ENCODE results near the gene TMEM185A. TPM values are rescaled to one million over a fixed set of nuclear protein-coding genes. Genes with fewer than 3 reads are reported as not detected.
"Not testable (repeated sequence)": the region's sequence is repeated elsewhere in the genome, so short reads cannot be mapped to it uniquely, and the experiment has no call there.

Gene TMEM185A
- total RNA-seq, 4 donors from 2014 or later = 2.2 to 26.8 (median 12.0) TPM

DNA sequence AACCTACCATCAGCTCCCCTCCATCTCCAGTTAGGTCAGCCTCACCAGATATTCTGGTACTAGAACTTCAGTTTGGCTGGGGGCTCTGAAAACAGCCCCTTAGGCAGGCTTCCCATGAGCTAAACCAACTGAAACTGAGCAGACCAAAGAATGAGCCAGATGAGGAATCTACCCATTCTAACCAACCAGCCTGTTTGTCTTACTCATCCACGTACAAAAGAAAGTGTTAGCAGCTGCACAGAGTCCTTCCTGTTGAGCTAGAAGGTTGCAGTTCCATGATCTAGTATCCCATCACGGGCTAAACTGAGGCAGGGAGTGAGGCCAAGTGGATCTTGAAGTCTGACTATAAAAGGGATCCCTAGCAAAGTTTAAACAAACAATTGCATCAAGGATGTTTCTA is 61.8 kb downstream of the TMEM185A start:
- Histone ChIP-seq H3K36me3 (no peaks in the 10 kb centered on the region), H3K27me3 (no peaks in the 10 kb centered on the region), H3K4me3 (no peak overlapping the region), H3K27ac (no peak overlapping the region), H3K4me1 (no peaks in the 10 kb centered on the region), H3K9me3 (no peaks in the 10 kb centered on the region)
- 48% methylated on average over 2 of the region's 2 CpGs; no CpG with 5 or more reads in 1 of the 2 donors for WGBS, 2 donors (ENCODE audit: low coverage in 1 of 2)
- intact Hi-C loops (cut with DNase I; ENCODE audit: low total_unique reads) = no loop called here
- in situ Hi-C loops (cut with MboI; ENCODE audit: low pct_ligation_motif_present in 1 of 4, low pct_unique_long_range_greater_than_20kb in 1 of 4, low sequenced_read_pairs in 3 of 4) = no loop called here
- TF ChIP-seq POLR2AphosphoS5 (IDR thresholded peaks at IDR 0.05) (no peak), POLR2A (IDR thresholded peaks at IDR 0.05) (no peak)
- TF ChIP-seq, protein P1, sequence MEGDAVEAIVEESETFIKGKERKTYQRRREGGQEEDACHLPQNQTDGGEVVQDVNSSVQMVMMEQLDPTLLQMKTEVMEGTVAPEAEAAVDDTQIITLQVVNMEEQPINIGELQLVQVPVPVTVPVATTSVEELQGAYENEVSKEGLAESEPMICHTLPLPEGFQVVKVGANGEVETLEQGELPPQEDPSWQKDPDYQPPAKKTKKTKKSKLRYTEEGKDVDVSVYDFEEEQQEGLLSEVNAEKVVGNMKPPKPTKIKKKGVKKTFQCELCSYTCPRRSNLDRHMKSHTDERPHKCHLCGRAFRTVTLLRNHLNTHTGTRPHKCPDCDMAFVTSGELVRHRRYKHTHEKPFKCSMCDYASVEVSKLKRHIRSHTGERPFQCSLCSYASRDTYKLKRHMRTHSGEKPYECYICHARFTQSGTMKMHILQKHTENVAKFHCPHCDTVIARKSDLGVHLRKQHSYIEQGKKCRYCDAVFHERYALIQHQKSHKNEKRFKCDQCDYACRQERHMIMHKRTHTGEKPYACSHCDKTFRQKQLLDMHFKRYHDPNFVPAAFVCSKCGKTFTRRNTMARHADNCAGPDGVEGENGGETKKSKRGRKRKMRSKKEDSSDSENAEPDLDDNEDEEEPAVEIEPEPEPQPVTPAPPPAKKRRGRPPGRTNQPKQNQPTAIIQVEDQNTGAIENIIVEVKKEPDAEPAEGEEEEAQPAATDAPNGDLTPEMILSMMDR (IDR thresholded peaks at IDR 0.05) = no peak
- DNase-seq = no peak

- intact Hi-C loops (cut with DNase I; ENCODE audit: low total_unique reads) = no loop called here
Observed at GRCh38 chrX:149568701-149569296, 62.8 kb downstream of the TMEM185A start.

DNA sequence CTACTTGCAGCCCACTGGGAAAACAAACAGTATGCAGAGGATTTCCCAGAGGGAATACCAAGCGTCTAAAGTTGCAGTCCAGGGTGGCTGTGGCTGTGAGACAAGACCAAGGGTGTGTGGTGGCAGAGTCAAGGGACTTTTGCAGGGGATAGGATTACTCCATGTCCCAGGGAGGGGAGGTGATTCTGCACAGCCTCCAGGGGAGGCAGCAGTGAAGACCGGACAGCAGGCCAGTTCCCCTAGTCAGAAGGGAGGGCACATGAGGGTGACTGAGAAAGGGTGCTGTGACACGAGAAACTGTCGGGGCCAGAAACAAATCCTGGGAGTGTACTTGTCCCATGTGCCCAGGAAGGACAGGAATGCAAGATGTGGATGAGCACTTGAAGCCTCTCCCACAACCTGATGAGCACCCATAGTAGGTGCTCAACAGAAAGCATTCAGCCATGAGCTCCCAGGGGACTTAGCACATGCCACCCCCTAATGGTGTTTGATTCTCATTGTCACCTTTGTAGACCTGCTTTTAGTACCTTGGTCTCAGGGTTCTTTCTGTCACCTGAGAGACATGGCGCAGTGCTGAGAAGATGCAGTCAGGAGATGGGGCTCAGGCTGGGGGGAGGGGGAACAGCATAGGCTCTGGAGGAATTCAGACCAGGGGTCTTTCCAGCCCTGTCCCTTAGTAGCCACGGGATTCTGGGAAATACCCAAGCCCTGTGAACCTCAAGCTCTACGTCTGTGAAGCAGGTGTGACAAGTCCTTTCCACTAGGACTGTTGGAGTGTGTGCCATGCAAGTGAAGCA is 63.8 kb downstream of the TMEM185A start:
- TF ChIP-seq POLR2AphosphoS5 (IDR thresholded peaks at IDR 0.05) (no peak), EP300 (IDR thresholded peaks at IDR 0.05; ENCODE audit: low read depth) (no peak), POLR2A (IDR thresholded peaks at IDR 0.05) (no peak)
- TF ChIP-seq, protein P1 (IDR thresholded peaks at IDR 0.05) = no peak
- in situ Hi-C loops (cut with MboI; ENCODE audit: low pct_ligation_motif_present in 1 of 4, low pct_unique_long_range_greater_than_20kb in 1 of 4, low sequenced_read_pairs in 3 of 4) = no loop called here
- Histone ChIP-seq H3K4me3 (no peak overlapping the region), H3K36me3 (no peaks in the 10 kb centered on the region), H3K9me3 (no peaks in the 10 kb centered on the region), H3K27me3 (no peaks in the 10 kb centered on the region), H3K27ac (no peak overlapping the region), H3K4me1 (no peaks in the 10 kb centered on the region)
- DNase-seq = no peak
- WGBS, 2 donors (ENCODE audit: low coverage in 1 of 2) = 72% methylated on average over 7 of the region's 7 CpGs; no CpG with 5 or more reads in 1 of the 2 donors
- intact Hi-C loops (cut with DNase I; ENCODE audit: low total_unique reads) = no loop called here

More at GRCh38 chrX:149568701-149569296, 62.8 kb downstream of the TMEM185A start:
- Histone ChIP-seq H3K27ac (no peak overlapping the region), H3K9me3 (no peaks in the 10 kb centered on the region), H3K27me3 (no peaks in the 10 kb centered on the region), H3K4me3 (no peak overlapping the region), H3K4me1 (no peaks in the 10 kb centered on the region), H3K36me3 (no peaks in the 10 kb centered on the region)
- in situ Hi-C loops (cut with MboI; ENCODE audit: low pct_ligation_motif_present in 1 of 4, low pct_unique_long_range_greater_than_20kb in 1 of 4, low sequenced_read_pairs in 3 of 4) = no loop called here
- DNase-seq = no peak
- 70 to 80% methylated on average over 1 to 5 of the region's 5 CpGs for WGBS, 2 donors (ENCODE audit: low coverage in 1 of 2)
- no peak for TF ChIP-seq EP300 (IDR thresholded peaks at IDR 0.05; ENCODE audit: low read depth)
- TF ChIP-seq POLR2A (IDR thresholded peaks at IDR 0.05) = no peak
- TF ChIP-seq, protein P1 (IDR thresholded peaks at IDR 0.05) = no peak

DNA sequence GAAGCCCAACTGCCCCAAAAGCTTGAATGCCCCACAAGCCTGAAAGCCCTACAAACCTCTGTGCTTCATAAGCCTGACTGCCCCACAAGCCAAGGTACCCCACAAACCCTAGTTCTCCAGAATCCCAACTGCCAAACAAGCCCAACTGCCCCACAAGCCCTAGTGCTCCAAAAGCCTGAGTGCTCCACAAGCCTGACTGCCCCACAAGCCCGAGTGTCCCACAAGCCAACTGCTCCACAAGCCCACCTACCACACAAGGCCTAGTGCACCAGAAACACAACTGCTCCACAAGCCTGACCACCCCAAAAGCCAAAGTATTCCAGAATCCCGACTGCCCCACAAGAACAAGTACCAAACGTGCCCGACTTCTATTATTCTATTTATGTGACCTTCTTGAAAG is 68.2 kb downstream of the TMEM185A start:
- in situ Hi-C loops (cut with MboI; ENCODE audit: low pct_ligation_motif_present in 1 of 4, low pct_unique_long_range_greater_than_20kb in 1 of 4, low sequenced_read_pairs in 3 of 4) (no loop called here), intact Hi-C loops (cut with DNase I; ENCODE audit: low total_unique reads) (no loop called here)
- 79 to 94% methylated on average over 3 to 4 of the region's 4 CpGs for WGBS, 2 donors (ENCODE audit: low coverage in 1 of 2)
- Histone ChIP-seq H3K27me3 (no peaks in the 10 kb centered on the region), H3K9me3 (no peaks in the 10 kb centered on the region), H3K27ac (no peak overlapping the region), H3K4me1 (no peaks in the 10 kb centered on the region), H3K4me3 (no peak overlapping the region), H3K36me3 (no peaks in the 10 kb centered on the region)
- DNase-seq = no peak
- TF ChIP-seq POLR2AphosphoS5 (IDR thresholded peaks at IDR 0.05) = no peak
- TF ChIP-seq POLR2A (IDR thresholded peaks at IDR 0.05) = no peak
- TF ChIP-seq, protein P1 (IDR thresholded peaks at IDR 0.05) = no peak
- TF ChIP-seq EP300 (IDR thresholded peaks at IDR 0.05; ENCODE audit: low read depth) = no peak

DNA sequence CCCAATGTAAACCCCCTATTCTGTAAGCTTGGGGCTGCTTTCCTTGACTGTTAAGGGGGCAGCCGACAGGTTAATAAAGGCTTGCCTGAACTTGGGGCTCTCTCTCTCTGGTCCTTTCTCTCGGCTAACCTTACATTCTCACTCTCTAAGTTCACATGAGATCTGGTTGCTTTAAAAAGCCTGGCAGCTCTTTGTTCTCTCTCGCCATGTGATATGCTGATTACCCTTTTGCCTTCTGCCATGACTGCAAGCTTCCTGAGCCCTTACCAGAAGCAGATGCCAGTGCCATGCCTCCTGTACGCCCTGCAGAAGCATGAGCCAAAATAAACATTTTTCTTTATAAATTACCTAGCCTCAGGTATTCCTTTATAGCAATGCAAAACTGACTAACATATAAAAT is 76.3 kb downstream of the TMEM185A start:
- H3K27ac ChIP-seq; H3K4me3 ChIP-seq; DNase-seq; intact Hi-C loops (cut with DNase I; ENCODE audit: low total_unique reads); in situ Hi-C loops (cut with MboI; ENCODE audit: low pct_ligation_motif_present in 1 of 4, low pct_unique_long_range_greater_than_20kb in 1 of 4, low sequenced_read_pairs in 3 of 4); H3K36me3 ChIP-seq; H3K4me1 ChIP-seq; H3K27me3 ChIP-seq; H3K9me3 ChIP-seq: not testable (repeated sequence)
- WGBS, 2 donors (ENCODE audit: low coverage in 1 of 2) = no CpG with 5 or more reads among the region's 4 CpGs

DNA sequence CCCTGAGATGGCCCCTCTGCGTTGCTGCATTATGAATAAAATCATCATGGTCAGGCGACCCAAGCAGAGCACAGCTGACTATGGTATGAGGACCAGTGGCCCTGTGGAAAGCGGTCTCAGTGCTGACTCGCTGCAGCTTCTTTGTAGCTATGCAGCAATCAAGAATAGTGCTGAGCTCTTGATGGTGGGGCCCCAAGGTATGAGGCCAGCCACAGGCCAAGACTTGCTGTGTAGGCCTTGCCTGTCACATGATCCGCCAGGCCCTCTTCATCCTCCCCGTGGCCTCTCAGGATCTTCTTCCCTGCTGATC is 79.7 kb downstream of the TMEM185A start:
- in situ Hi-C loops (cut with MboI; ENCODE audit: low pct_ligation_motif_present in 1 of 4, low pct_unique_long_range_greater_than_20kb in 1 of 4, low sequenced_read_pairs in 3 of 4); H3K36me3 ChIP-seq; H3K27me3 ChIP-seq; H3K4me1 ChIP-seq; DNase-seq; intact Hi-C loops (cut with DNase I; ENCODE audit: low total_unique reads); H3K27ac ChIP-seq; H3K9me3 ChIP-seq; H3K4me3 ChIP-seq: not testable (repeated sequence)
- 100% methylated on average over 2 of the region's 6 CpGs; no CpG with 5 or more reads in 1 of the 2 donors for WGBS, 2 donors (ENCODE audit: low coverage in 1 of 2)
